GM21423 (cell line): Measurements from ENCODE around the gene HK1.

ENCODE experiments used
- ATAC-seq: cut with Tn5 transposase; IDR thresholded peaks from one replicate; pipeline ENCODE4 v1.9.1; 2021; ENCODE audit warnings: mild to moderate bottlenecking, moderate library complexity; ENCODE audit not compliant: unreplicated experiment

The HK1 gene

GRCh38 chr10:69400936-69401335 is 122.6 kb downstream of the HK1 start:
- ATAC-seq: no peak

GRCh38 chr10:69401416-69401815 is 123.1 kb downstream of the HK1 start:
- no peak for ATAC-seq

DNA sequence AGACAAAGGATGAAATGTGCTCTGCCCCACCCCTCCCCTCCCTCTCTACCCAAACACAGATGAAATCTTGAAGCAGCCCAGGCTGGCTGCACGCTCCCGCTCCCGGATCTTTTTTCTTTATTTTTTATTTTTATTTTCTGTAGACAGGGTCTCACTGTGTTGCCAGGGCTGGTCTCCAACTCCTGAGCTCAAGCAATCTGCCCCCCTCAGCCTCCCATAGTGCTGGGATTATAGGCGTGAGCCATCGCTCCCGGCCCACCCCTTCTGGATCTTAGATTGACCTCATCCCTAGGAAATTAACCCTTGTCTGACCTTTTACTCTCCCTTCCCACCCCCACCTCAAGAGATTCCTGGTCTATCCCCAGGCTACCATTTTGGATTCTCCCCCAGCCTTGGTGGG is 124.1 kb downstream of the HK1 start:
- no peak for ATAC-seq

GRCh38 chr10:69403066-69403465 is 124.8 kb downstream of the HK1 start:
- ATAC-seq: no peak

DNA sequence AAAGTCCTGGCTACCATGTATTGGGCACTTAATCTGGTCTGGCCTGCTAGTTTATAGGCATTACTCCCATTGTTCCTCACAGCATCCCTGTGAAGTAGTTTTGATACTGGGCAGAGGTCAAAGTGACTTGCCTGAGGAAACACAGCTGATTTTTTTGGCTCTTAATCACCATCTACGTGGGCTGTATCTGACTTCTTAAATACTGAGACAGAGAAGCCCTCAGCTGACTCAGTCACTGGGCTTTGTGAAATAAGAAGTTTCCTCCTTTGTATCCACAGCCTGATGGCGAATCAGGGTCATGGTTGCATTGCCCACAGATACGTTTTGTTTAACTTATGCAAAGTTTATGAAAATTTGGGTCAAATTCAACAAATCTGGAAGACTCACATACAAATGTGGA is 125.2 kb downstream of the HK1 start:
- no peak for ATAC-seq

GRCh38 chr10:69404786-69405185 is 126.5 kb downstream of the HK1 start:
- ATAC-seq: no peak

- ATAC-seq: no peak
Observed at GRCh38 chr10:69405221-69405620, 126.9 kb downstream of the HK1 start.

GRCh38 chr10:69406302-69406811 is 128.1 kb downstream of the HK1 start:
- ATAC-seq: no peak

- no peak for ATAC-seq
Observed at GRCh38 chr10:69406816-69407580, 128.7 kb downstream of the HK1 start.

DNA sequence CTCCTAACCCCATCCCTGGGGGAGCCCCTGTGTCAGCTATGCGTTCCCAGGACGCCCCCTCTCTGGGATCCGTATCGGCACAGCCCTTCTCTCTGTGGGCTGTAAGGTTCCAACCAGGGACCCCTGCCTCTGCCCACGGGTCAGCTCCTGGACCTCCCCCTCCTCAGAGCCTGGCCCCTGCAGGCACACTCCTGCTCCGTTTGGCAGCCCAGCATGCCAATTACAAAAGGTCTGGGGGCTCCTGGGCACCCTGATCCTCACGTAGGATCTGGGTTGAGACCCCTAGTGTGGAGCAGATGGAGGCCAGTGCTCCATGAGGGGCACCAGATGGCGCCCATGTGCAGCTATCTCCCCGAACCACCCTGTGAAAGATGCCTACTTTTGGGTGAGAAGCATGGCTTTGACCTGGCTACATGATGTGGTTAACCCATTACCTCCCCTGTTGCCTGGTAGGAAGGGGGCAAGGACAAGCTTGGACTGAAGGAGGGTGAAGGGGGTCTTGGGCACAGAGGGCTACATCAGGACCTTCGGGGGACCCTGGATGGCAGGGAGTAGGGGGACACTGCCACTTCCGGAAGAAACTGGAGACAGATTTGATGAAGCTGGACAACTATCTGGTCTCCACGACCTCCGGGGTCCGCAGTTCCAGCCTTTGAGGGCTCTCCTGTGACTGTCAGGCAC is 129.5 kb downstream of the HK1 start:
- no peak for ATAC-seq

DNA sequence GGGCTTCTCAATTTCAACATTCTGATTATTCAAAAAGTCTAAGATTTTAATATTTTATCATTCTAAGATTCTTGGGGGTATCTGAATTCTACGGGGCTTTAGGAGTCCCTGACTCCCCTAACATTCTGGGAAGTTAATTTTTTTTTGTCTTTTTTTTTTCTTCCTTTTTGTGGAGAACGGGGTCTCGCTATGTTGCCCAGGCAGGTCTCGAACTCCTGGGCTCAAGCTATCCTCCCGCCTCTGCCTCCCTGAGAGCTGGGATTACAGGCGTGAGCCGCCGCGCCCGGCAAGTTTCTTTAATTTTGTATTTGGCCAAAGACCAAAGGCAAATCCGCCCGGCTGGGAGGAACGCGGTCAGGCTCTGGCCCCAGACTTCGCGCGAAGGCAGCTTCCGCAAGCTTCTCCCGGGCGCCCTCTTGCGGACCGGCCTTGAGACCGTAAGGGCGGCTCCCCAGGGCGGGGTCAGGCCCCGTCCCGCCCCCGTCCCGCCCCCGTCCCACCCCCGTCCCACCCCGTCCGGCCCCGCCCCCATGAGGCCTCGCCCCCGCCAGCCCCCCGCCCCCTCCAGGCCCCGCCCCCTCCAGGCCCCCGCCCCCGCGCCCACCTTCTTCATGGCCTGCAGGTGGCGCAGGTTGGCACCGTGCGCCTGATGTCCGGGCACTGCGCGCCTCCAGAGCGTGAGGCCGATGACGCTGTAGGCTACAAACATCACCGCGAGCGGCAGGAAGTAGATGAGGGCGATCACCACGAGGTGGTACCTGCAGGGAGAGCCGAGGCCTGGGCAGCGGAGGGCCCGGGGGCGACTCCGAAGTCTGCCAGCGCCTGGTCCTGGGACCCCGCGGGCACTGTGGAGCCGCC is 130.3 kb downstream of the HK1 start:
- peak; percentile 83 for ATAC-seq

- no peak for ATAC-seq
Observed at GRCh38 chr10:69409176-69409495, 130.8 kb downstream of the HK1 start.

GRCh38 chr10:69409968-69410367 is 131.7 kb downstream of the HK1 start:
- ATAC-seq: no peak

DNA sequence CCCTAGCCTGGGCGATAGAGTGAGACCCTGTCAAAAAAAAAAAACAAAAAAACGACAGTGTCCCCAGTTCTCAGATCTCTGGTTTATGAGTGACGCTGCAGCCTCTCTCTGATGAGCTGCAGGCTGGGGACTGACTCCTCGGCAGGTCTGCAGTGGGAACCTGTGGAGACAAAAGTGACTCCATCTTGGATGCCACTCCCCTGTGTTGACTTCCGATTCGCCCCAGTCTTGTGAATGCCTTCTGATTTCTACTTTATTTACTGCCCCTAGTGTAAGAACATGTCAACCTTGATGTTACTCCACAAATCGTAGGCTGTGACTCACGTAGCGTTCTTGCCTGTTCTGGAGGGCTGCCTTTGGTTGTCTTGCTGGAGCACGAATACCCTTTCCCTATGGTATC is 132.2 kb downstream of the HK1 start:
- no peak for ATAC-seq

DNA sequence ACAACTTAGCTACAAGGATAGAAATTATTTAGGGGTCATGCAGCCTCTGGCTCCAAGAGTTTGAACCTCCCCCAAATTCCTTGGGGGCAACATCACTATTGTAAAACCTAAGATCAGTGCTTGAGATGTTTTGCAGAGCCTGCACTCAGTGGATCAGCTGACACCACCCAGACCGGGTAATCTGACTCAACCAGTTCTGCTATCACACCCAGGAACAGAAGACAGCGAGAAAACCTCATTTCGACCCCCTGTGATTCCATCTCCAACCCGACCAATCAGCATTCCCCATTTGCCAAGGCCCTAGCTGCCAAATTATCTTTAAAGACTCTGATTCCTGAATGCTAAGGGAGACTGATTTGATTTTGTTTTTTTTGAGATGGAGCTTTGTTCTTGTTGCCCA is 133.2 kb downstream of the HK1 start:
- no peak for ATAC-seq

DNA sequence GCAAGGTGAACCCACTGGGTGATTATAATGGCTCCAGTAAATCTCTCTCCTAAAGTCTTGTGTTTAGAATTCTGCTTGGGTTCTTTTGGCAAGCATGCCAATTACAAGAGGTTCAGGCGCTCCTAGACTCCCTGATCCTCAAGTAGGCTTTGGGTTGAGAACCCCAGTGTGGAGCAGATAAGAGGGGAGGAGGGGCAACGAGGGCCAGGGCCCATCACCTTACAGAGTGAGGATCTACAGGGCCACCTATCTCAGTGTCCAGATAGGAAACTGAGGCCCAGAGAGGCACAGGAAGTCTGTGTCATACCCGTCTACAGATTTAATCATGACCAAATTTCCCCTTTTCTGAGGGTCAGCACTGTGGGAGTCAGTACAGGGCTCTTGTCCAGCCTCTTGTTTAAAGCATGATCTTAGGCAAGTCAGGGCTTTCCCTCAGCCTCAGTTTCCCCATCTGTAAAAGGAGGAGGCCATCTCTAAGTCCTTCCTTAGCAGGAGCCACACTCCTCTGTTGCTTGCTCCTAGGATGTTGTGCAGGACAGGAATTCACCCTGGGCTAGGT is 134.0 kb downstream of the HK1 start:
- no peak for ATAC-seq

GRCh38 chr10:69413221-69413865 is 135.0 kb downstream of the HK1 start:
- ATAC-seq: no peak

GRCh38 chr10:69414036-69415018 is 136.0 kb downstream of the HK1 start:
- no peak for ATAC-seq

- no peak for ATAC-seq
Observed at GRCh38 chr10:69415049-69415448, 136.8 kb downstream of the HK1 start.

DNA sequence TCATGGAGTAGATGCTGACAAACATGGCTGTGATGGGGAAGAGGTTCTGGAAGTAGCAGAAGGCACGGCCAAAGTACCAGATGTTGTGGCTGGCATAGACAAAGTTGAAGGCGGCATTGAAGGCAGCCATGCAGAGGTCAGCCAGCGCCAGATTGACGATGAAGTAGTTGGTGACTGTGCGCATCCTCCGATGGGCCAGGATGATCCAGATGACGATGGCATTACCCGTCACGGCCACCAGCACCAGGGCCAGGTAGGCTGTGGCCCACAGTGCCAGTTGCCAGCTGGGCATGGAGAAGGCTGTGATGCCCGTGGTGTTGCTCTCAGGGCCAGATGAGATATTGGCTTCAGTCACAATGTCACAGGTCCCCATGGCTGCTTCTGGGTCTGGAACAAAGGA is 137.7 kb downstream of the HK1 start:
- ATAC-seq: no peak
